Stimulated activated CD4-positive, alpha-beta T cell treated with anti-CD3 and anti-CD28 coated beads, Interleukin-12 subunit alpha, Interleukin-12 subunit beta, amount 100 ng/mL, for 24 hours (primary cell): ENCODE results near the gene STX17.

Experiments
- DNase-seq, 2 experiments: peaks; one replicate each; pipeline ENCODE4 v3.0.0-alpha.2; 2020; ENCODE audit warnings: low read depth in 2 of 2

Gene STX17

DNA sequence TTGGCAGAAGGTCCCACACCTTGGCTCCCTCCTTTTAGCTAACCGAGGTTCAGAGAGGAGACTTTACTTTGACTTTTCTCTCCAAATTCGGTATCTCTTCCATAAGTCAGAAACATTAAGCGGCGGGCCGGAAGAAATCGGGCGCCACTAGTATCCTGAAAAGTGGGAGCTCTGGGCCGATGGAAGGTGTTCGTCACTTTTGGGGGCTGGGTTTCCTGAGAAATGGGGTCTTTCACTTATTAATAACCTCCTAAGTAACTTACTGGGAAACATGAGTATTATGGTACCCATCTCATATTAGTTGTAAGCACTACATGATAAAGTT lies 716 bp downstream of the STX17 start:
- no peak for DNase-seq

GRCh38 chr9:99911600-99911999 lies 5.1 kb downstream of the STX17 start:
- no peak for DNase-seq

GRCh38 chr9:99916650-99917049 lies 10.2 kb downstream of the STX17 start:
- no peak for DNase-seq

DNA sequence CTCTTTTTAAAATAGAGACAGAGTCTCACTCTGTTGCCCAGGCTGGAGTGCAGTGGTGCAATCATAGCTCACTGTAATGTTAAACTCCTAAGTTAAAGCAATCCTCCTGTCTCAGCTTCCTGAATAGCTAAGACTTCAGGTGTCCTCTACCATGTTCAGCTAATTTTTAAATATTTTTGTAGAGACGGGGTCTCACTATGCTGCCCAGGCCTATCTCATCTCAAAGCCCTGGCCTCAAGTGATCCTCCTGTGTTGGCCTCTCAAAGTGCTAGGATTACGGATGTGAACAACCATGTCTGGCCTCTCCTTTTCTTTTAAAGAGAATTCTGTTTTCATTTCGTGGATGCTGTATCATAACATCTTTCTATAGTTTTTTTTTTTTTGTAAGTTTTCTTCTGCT lies 11.7 kb downstream of the STX17 start:
- no peak for DNase-seq

DNA sequence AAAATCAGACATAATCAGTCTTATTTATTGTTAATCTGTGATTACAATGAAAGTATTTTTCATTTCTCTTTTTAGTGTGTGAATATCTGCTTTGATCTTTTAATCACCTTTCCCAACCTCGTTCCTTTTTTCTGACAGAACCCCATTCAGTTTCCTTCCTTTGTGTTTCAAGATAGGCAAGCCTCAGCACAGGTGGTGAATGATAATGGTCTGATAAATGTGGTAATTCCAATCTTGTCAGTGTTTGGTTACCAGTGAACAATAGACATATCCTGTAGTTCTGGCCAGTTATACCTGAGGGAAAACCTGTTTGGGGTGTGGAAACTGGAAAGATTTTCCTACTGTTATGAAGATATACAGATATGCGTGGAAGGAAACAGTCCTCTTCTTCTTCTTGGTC lies 13.5 kb downstream of the STX17 start:
- no peak for DNase-seq

- DNase-seq: no peak
Measured at GRCh38 chr9:99921875-99922710, 15.6 kb downstream of the STX17 start.

DNA sequence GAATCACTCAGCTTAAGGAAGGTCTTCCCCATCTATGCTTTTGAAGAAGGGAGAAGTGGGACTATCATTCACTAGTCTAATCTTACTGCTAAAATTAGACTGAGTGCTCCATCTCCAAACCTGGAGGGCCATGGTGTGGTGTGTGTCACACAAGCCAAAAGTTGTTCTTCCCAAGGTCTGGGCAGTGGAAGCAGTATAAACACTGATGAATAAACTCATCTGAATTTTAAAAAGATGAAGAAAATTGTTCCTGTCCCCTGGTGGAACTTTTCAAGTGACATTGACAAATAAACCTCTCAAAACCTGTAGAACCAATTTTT lies 16.2 kb downstream of the STX17 start:
- DNase-seq: no peak

DNA sequence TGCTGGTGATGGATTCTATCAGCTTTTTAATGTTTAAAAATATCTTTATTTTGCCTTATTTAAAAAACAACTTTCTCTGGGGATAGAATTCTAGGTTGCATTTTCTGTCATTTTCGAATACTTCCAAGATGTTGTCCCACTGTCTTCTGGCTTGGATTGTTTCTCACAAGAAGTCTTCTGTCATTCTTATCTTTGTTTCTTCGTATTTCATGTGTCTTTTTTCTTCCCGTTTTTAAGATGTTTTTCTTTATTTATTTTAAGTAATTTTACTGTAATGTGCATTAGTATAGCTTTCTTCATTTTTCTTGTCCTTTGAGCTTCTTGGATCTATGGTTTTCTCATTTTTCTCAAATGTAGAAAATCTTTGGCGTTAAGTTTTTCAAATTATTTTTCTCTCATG lies 19.1 kb downstream of the STX17 start:
- DNase-seq: no peak

DNA sequence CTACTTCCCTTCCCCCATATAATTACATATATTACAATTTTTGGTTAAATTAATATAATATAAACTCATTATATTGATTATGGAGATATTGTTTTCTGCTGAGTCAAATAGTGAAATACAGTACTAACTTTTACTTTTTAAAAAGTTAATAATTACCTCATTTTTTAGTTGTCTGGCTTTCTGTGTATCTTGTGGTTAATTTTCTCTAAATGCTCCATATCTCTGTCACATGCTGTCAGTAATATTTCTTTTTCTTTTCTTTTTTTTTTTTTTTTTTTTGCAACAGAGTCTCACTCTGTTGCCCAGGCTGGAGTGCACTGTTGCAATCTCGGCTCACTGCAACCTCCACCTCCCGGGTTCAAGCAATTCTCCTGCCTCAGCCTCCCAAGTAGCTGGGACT lies 23.2 kb downstream of the STX17 start:
- no peak for DNase-seq

- DNase-seq: no peak
Measured at GRCh38 chr9:99931155-99931840, 24.8 kb downstream of the STX17 start.

- no peak for DNase-seq
Measured at GRCh38 chr9:99936947-99937587, 30.6 kb downstream of the STX17 start.

DNA sequence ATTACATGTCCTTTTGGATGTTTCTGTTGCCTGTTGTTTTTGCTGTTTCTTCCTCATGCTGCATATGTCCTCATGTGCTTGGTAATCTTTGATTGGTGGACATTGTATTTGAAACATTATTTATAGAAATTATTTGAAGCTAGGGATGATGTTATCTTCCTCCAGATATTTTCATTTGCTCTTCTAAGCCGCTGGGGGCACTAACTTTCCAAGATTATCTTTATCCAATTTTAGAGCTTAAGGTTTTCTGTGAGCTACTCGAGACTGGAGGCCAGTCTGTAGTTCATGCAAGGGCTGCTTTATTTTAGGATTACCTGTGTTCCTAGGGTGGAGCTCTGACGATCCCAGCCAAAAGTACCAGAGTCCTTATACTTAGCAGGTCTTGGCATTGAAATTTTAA lies 40.9 kb downstream of the STX17 start:
- DNase-seq: no peak

DNA sequence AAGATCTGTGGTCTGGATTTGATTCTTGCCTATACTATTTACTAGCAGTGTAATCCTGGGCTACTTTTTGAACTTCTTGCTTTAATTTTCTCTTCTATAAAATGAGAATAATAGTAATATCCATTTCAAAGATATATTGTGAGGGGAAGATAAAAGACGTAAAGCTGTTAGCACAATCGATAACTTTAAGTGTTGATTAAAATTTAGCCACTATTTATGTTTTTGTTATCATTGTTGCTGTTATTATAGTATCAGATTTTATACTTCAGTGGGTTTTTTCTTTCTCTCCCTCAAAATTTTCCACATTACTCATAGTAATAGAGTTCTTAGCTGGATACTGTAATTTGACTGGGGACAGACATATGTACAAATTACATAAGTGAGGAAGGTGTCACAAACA lies 42.0 kb downstream of the STX17 start:
- DNase-seq: no peak

DNA sequence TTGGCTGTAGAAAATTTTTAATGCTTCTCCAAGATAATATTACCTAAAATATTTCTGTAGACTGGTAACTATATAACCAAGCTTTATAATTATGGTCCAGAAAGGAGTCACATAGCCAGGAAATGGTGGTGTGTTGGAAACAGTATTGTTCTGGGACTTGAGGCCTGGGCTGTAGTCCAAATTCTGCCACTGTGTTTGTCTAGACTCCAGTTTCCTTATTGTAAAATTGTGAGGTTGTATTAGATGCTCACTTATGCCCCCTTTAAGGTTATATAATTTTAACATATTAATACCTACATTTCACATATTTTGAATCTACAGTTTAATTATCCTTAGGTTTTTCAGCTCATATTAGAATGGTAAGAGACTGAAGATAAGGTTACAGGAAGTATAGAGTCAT lies 42.4 kb downstream of the STX17 start:
- no peak for DNase-seq

- DNase-seq: no peak
Measured at GRCh38 chr9:99953861-99954507, 47.5 kb downstream of the STX17 start.

DNA sequence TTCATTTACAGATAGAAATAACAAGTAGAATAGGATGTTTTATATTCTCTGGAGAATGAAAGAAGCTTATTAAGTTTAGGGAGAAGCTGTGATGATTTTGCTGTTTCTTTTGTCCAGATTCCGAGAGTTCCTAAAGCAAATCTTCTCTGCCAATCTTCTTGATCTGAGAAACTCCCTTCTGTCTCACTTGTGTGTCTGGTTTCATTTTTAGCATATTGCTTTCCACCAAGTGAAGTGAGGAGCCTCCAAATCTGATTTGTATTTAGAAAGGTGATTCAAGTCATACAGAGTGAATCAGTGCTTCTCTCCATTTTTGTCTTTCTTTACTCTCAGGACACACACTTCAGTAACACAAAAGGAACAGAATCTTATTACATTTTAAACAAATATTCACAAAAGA lies 48.4 kb downstream of the STX17 start:
- DNase-seq: no peak

- no peak for DNase-seq
Measured at GRCh38 chr9:99955606-99956005, 49.2 kb downstream of the STX17 start.

DNA sequence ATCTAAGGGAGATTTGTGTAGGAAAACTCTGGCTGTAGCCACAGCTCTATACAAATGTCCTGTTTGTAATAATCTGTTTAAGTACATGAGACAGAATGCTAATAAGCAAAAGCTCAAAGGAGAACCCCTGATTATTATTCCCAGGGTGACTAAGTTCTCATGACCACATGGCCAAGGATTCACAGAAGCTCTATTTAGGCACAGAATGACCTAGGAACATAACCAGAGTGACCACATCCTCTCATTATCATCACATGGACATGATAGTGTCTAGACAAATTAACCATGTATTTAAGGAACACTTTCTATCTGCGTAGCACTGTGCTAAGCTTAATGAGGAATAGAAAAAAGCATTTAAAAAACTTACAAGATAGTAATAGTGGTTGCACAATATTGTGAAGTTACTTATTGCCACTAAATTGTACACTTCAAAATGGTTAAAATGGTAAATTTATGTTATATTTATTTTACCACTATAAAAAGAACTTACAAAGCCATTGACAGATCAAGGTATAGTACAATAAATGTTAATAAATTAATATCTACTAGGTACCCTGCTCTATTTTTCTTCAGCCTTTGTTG lies 56.3 kb downstream of the STX17 start:
- DNase-seq: no peak

DNA sequence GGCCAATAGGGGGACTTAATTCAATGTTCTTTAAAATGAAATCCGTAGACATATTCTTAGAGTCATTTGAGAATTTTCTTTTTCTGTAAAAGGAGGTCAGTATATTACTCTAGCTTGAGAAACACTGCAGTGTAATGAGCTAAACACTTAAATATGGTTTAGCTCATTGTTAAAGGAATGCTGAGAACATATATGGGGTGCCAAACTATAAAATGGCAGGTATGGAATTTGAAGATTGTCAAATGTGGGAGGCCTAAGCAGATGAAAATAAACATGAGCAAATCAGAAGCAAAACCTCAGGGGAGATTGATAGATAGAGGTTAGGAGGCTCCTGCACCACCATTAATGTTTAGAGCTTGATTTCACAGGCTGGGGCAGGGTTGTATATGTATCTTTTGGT lies 57.9 kb downstream of the STX17 start:
- DNase-seq: no peak

GRCh38 chr9:99966001-99966400 lies 59.5 kb downstream of the STX17 start:
- no peak for DNase-seq

GRCh38 chr9:99966716-99967115 lies 60.3 kb downstream of the STX17 start:
- DNase-seq: no peak

DNA sequence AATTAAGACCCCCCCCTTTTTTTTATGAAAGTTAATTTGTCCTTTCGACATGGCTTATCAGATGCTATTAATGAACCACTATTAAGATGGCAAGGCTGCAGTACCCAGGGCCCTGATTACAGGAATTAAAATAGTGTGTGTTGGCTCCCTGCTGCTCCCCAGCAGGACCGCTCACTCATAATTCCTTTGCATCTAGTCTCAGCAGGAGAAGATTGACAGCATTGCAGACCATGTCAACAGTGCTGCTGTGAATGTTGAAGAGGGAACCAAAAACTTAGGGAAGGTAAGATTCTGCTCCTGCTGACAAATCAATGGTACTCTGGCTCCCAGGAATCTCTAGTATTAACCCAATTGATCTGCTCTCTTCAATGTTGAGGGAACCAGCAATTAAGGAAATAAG lies 61.0 kb downstream of the STX17 start:
- DNase-seq: no peak
